RWPE1 (cell line): ENCODE measurements around the gene GABPB2.
A peak's percentile ranks its signal among the peaks of the same experiment; 100 is the strongest.
"Not testable (repeated sequence)": the region's sequence is repeated elsewhere in the genome, so short reads cannot be mapped to it uniquely, and the experiment has no call there.

Experiments used
- CTCF ChIA-PET: fragments of 350-600 bp; sonication (Branson Sonifier 250); formaldehyde crosslinking; extraction: SDS; loops from one replicate; lab custom pipeline; 2021; lab: Yijun Ruan, JAX
- POLR2A ChIA-PET: fragments of 400-600 bp; formaldehyde crosslinking; extraction: SDS; loops from one replicate; lab custom pipeline; 2020; ENCODE audit warnings: antibody characterized with exemption; ENCODE audit not compliant: low non-redundant PET; lab: Yijun Ruan, JAX
- DNase-seq: peaks from one replicate; pipeline ENCODE4 v3.0.0; 2012; ENCODE audit warnings: low spot score
- H3K27ac ChIP-seq: fragments of 450-650 bp; 2 replicates; pipeline ENCODE4 v1.5.1; 2017
- CTCF ChIP-seq: fragments of 450-650 bp; conservative IDR thresholded peaks from 2 replicates; pipeline ENCODE4 v1.5.1; 2017; ENCODE audit warnings: low read depth, mild to moderate bottlenecking

GABPB2 gene

GRCh38 chr1:151062741-151063371, 7.7 kb upstream of the GABPB2 start:
- ChIA-PET POLR2A (no interaction called here), CTCF (interaction anchor here (1.1 kb wide), 1 partner anchor 38 kb away, joined by 3 read pairs; no protein-coding TSS in a partner anchor)
- peak overlapping the region; percentile 34; the same call in 1 of the 2 replicates for H3K27ac ChIP-seq
- no peak for TF ChIP-seq CTCF
- DNase-seq: peak; percentile 60

DNA sequence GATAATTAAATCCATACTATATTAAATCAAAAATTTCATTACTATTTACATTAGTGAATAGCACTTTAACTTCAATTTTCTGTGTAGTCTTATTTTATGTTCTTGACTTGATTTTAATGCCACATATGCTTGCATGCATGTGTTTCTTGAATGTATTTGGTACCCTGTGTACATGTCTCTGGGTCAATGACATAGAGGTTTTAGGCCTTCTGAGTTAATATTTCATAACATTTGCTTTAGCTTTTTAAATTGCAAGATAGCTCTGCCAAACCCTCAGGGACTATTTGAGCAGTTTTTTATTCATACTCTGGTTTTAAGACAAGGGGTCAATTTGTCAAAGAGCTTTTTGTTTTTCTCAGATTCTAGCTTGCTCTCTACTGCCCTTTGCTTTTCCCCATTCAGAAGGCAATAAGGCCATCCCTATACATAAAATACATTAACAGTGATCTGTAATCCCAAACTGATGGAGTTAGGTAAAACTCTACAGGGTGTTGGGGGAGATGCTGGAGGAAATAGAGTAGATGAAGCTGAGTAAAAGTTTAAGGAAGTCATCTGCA, 5.4 kb upstream of the GABPB2 start:
- no peak overlapping the region for H3K27ac ChIP-seq
- TF ChIP-seq CTCF: no peak
- ChIA-PET POLR2A (no interaction called here), CTCF (interaction anchor here (0.9 kb wide), 1 partner anchor 165 kb away, joined by 3 read pairs; no protein-coding TSS in a partner anchor)
- no peak for DNase-seq

GRCh38 chr1:151067185-151067584, 3.4 kb upstream of the GABPB2 start:
- ChIA-PET CTCF (no interaction called here), POLR2A (no interaction called here)
- no peak overlapping the region for H3K27ac ChIP-seq
- no peak for TF ChIP-seq CTCF
- DNase-seq: no peak

DNA sequence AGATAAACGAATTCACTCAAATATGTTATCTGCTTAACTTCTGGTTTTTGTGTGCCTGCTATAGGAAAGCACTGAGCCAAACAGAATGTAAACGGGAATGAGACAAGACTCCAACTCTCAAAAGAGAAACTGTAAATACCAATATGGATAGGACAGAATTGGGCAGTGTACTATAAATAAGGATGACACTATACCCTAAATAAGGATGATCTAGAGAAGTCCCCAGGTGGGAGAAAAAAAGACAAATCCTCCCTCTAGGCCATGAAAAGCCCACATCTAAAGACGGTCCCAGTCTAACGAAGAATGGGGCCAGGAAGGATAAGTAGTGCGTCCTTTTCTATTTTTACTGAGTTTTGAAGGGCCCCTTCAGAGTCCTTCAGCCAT, 1.5 kb upstream of the GABPB2 start:
- no peak for TF ChIP-seq CTCF
- ChIA-PET POLR2A (no interaction called here), CTCF (interaction anchor here (0.6 kb wide), 1 partner anchor 44 kb away, joined by 3 read pairs; no protein-coding TSS in a partner anchor)
- DNase-seq: no peak
- peak overlapping the region; percentile 99 for H3K27ac ChIP-seq

- ChIA-PET POLR2A (no interaction called here), CTCF (interaction anchor here (1.7 to 1.8 kb wide), 2 partner anchors 18 to 25 kb away, joined by 9 to 11 read pairs; partner anchors contain the start of gene C1orf56)
- no peak for TF ChIP-seq CTCF
- DNase-seq: no peak
- H3K27ac ChIP-seq: peak overlapping the region; percentile 57
Observed at GRCh38 chr1:151072224-151072623, 1.7 kb downstream of the GABPB2 start.

- no peak for TF ChIP-seq CTCF
- H3K27ac ChIP-seq: no peak overlapping the region
- POLR2A ChIA-PET: interaction anchor here (0.6 kb wide), 1 partner anchor 11 kb away, joined by 9 read pairs; no protein-coding TSS in a partner anchor
- no peak for DNase-seq
- CTCF ChIA-PET: interaction anchor here (0.6 to 1.4 kb wide), 4 partner anchors 14 to 387 kb away, joined by 3 to 5 read pairs (median 4); no protein-coding TSS in a partner anchor
Observed at GRCh38 chr1:151085953-151086559, 15.5 kb downstream of the GABPB2 start.

DNA sequence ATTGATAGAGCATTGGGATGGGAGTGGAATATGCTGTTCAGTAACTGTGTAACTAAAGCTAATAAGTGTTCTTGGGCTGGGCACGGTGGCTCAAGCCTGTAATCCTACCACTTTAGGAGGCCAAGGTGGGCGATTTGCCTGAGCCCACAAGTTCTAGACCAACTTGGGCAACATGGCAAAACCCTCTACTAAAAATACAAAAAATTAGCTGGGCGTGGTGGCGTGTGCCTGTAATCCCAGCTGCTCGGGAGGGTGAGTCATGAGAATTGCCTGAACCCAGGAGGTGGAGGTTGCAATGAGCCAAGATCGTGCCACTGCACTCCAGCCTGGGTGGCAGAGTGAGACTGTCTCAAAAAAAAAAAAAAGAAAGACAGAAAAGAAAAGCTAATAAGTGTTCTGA, 26.9 kb downstream of the GABPB2 start:
- CTCF ChIA-PET: interaction anchor here (0.6 to 1.3 kb wide), 4 partner anchors 9 to 59 kb away, joined by 3 to 6 read pairs (median 4); partner anchors contain the start of gene TNFAIP8L2
- DNase-seq, POLR2A ChIA-PET: not testable (repeated sequence)
- peak overlapping the region; percentile 58 for H3K27ac ChIP-seq
